ENCODE results near the gene DCAF4. TPM values are rescaled to one million over a fixed set of nuclear protein-coding genes. Genes with fewer than 3 reads are reported as not detected.
"Not testable (repeated sequence)": the region's sequence is repeated elsewhere in the genome, so short reads cannot be mapped to it uniquely, and the experiment has no call there.

The DCAF4 gene
- polyA plus RNA-seq, 1 of the 3 experiments (the other 2 are of a cell fraction): 17.9 TPM

DNA sequence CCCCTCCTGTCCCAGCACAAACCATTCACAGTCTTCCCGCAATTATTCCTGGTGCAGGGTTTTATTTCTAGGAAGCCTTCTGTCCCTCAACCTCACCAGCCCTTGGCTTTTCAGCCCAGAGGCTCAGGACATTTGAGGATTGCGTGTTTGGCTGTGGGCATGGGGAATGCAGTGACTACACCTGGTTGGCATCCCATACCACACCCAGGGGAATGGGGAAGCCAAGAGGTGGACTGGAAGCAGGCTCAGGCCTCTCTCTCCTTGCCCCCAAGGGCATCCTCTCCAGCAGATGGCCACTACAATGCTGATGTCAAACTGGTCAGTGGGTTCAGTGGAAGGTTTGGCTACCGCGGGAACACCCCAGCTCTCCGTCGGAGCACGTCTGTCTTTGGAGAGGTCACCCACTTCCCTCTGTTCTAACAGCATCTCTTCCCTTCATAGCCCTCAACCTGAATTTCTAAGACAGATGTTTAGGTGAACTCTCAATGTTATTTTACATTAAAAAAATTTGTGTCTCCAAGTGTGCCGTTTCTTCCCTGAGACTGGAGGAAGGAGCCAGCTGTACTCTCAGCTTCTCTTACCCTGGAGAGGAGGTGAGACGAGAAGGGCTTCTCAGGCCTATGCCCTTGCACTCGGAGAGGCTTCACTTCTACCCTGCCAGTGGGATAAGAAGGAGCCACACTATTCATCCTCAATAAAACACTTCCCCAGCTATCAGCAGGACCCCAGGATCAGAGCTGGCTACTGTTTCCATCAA lies 35.5 kb downstream of the DCAF4 start:
- H3K4me2 ChIP-seq: no peak overlapping the region
- no peak overlapping the region for H3K9ac ChIP-seq
- H4K20me1 ChIP-seq (ENCODE audit: insufficient read depth): no peaks in the 10 kb centered on the region
- H3K9me2 ChIP-seq: no peaks in the 10 kb centered on the region
- no peak overlapping the region for H3K27ac ChIP-seq (ENCODE audit: low read depth in 2 of 2, low read length in 1 of 2)
- DNase-seq: no peak
- H3F3A ChIP-seq (replicated peaks; ENCODE audit: insufficient read depth): peaks cover 8% of the 10 kb centered on the region
- no peaks in the 10 kb centered on the region for H3K27me3 ChIP-seq (ENCODE audit: insufficient read depth)
- 76% methylated on average over 10 of the region's 10 CpGs for WGBS (ENCODE audit: low lambda C conversion rate)
- TF ChIP-seq, protein P1, sequence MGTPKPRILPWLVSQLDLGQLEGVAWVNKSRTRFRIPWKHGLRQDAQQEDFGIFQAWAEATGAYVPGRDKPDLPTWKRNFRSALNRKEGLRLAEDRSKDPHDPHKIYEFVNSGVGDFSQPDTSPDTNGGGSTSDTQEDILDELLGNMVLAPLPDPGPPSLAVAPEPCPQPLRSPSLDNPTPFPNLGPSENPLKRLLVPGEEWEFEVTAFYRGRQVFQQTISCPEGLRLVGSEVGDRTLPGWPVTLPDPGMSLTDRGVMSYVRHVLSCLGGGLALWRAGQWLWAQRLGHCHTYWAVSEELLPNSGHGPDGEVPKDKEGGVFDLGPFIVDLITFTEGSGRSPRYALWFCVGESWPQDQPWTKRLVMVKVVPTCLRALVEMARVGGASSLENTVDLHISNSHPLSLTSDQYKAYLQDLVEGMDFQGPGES (IDR thresholded peaks at IDR 0.05; ENCODE audit: low read depth, low read length): no peak
- TF ChIP-seq FOSL2 (IDR thresholded peaks at IDR 0.05; ENCODE audit: borderline replicate concordance, low read depth) (no peak), RXRA (IDR thresholded peaks at IDR 0.05; ENCODE audit: borderline replicate concordance, low read depth) (no peak), ZBTB33 (IDR thresholded peaks at IDR 0.05; ENCODE audit: borderline replicate concordance, low read depth) (no peak), GATA2 (CRISPR knock-in tag; IDR thresholded peaks at IDR 0.05) (no peak), TAF1 (IDR thresholded peaks at IDR 0.05; ENCODE audit: borderline replicate concordance, low read depth, low read length) (no peak), SMC3 (IDR thresholded peaks at IDR 0.05; ENCODE audit: low read depth, low read length) (no peak), EZH2phosphoT487 (IDR thresholded peaks at IDR 0.05; ENCODE audit: borderline replicate concordance, low read depth) (no peak), SIN3A (IDR thresholded peaks at IDR 0.05; ENCODE audit: borderline replicate concordance, low read depth, low read length) (no peak), RFX5 (IDR thresholded peaks at IDR 0.05; ENCODE audit: low read length) (no peak), FOXM1 (IDR thresholded peaks at IDR 0.05; ENCODE audit: low read depth) (no peak), YY1 (IDR thresholded peaks at IDR 0.05; ENCODE audit: low read depth) (no peak), RAD21 (IDR thresholded peaks at IDR 0.05; ENCODE audit: low read length) (no peak), RCOR1 (IDR thresholded peaks at IDR 0.05; ENCODE audit: low read length) (no peak), PBX3 (IDR thresholded peaks at IDR 0.05) (no peak)
- TF ChIP-seq, protein P2, sequence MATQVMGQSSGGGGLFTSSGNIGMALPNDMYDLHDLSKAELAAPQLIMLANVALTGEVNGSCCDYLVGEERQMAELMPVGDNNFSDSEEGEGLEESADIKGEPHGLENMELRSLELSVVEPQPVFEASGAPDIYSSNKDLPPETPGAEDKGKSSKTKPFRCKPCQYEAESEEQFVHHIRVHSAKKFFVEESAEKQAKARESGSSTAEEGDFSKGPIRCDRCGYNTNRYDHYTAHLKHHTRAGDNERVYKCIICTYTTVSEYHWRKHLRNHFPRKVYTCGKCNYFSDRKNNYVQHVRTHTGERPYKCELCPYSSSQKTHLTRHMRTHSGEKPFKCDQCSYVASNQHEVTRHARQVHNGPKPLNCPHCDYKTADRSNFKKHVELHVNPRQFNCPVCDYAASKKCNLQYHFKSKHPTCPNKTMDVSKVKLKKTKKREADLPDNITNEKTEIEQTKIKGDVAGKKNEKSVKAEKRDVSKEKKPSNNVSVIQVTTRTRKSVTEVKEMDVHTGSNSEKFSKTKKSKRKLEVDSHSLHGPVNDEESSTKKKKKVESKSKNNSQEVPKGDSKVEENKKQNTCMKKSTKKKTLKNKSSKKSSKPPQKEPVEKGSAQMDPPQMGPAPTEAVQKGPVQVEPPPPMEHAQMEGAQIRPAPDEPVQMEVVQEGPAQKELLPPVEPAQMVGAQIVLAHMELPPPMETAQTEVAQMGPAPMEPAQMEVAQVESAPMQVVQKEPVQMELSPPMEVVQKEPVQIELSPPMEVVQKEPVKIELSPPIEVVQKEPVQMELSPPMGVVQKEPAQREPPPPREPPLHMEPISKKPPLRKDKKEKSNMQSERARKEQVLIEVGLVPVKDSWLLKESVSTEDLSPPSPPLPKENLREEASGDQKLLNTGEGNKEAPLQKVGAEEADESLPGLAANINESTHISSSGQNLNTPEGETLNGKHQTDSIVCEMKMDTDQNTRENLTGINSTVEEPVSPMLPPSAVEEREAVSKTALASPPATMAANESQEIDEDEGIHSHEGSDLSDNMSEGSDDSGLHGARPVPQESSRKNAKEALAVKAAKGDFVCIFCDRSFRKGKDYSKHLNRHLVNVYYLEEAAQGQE (IDR thresholded peaks at IDR 0.05; ENCODE audit: low read depth, low read length): no peak
- POLR2A ChIA-PET: no interaction called here
- H3K9me3 ChIP-seq: no peaks in the 10 kb centered on the region
- peaks cover 5 to 6% of the 10 kb centered on the region in 2 experiments for H3K36me3 ChIP-seq (replicated peaks in 1 of 2; ENCODE audit: control insufficient read depth in 1 of 2, insufficient read depth in 2 of 2, low read length in 1 of 2)
- no peak overlapping the region for H2AFZ ChIP-seq (ENCODE audit: low read depth)
- CTCF ChIA-PET: interaction anchor here (0.9 to 4.6 kb wide), 5 partner anchors 10 to 447 kb away, joined by 3 to 25 read pairs (median 6); no protein-coding TSS in a partner anchor
- no peaks in the 10 kb centered on the region for H3K79me2 ChIP-seq (ENCODE audit: insufficient read depth)
- H3K4me1 ChIP-seq (ENCODE audit: control insufficient read depth in 1 of 2, insufficient read depth in 2 of 2, low read depth in 1 of 2, low read length in 1 of 2): no peaks in the 10 kb centered on the region
- no peak overlapping the region for H3K4me3 ChIP-seq (ENCODE audit: low read depth in 2 of 2, low read length in 1 of 2)

GRCh38 chr14:72962336-72962754 lies 36.1 kb downstream of the DCAF4 start:
- H3K4me2 ChIP-seq; H3K27me3 ChIP-seq (ENCODE audit: insufficient read depth); H3K4me1 ChIP-seq (ENCODE audit: control insufficient read depth in 1 of 2, insufficient read depth in 2 of 2, low read depth in 1 of 2, low read length in 1 of 2); DNase-seq; H3K27ac ChIP-seq (ENCODE audit: low read depth in 2 of 2, low read length in 1 of 2); POLR2A ChIA-PET; H3K9me3 ChIP-seq; H3K4me3 ChIP-seq (ENCODE audit: low read depth in 2 of 2, low read length in 1 of 2); H2AFZ ChIP-seq (ENCODE audit: low read depth); H3K36me3 ChIP-seq (replicated peaks in 1 of 2; ENCODE audit: control insufficient read depth in 1 of 2, insufficient read depth in 2 of 2, low read length in 1 of 2); H3K9ac ChIP-seq; H4K20me1 ChIP-seq (ENCODE audit: insufficient read depth); H3F3A ChIP-seq (replicated peaks; ENCODE audit: insufficient read depth); H3K79me2 ChIP-seq (ENCODE audit: insufficient read depth); H3K9me2 ChIP-seq: not testable (repeated sequence)
- WGBS (ENCODE audit: low lambda C conversion rate): 81% methylated on average over 10 of the region's 10 CpGs
- CTCF ChIA-PET: interaction anchor here (1.3 to 4.6 kb wide), 4 partner anchors 13 to 448 kb away, joined by 3 to 25 read pairs (median 6); no protein-coding TSS in a partner anchor
